PC-9 (cell line): Measurements from ENCODE around the gene MACROH2A1. TPM values are rescaled to one million over a fixed set of nuclear protein-coding genes. Genes with fewer than 3 reads are reported as not detected.

Experiments used
- BruUV-seq: library from RNA; stranded (reverse); fragments of 400-500 nt; replicated peaks from 2 replicates; lab custom pipeline; 2021; lab: Mats Ljungman, UMichigan
- CTCF ChIA-PET: fragments of 300-600 bp; sonication (Branson Sonifier 250); formaldehyde crosslinking; loops from one replicate; lab custom pipeline; 2022; ENCODE audit warnings: antibody characterized with exemption; lab: Charles Lee
- POLR2A ChIA-PET: fragments of 300-600 bp; sonication (Branson Sonifier 250); formaldehyde crosslinking; loops from one replicate; lab custom pipeline; 2022; ENCODE audit warnings: antibody characterized with exemption; ENCODE audit not compliant: unreplicated experiment; lab: Charles Lee
- DNase-seq, 2 experiments: peaks; one replicate each; pipeline versions ENCODE4 v3.0.0 to v3.0.0-alpha.2; 2015 to 2022; ENCODE audit warnings: mixed read lengths in 1 of 2
- H2AFZ ChIP-seq: fragments of 200-600 bp; sonication (generic); 2 replicates; pipeline ENCODE4 v1.8.1; 2017; ENCODE audit warnings: antibody characterized with exemption
- H3F3A ChIP-seq: fragments of 200-600 bp; sonication (generic); 2 replicates; pipeline ENCODE4 v1.8.1; 2017; ENCODE audit warnings: antibody characterized with exemption, mild to moderate bottlenecking, low read depth; ENCODE audit not compliant: insufficient read depth
- H3K27ac ChIP-seq: fragments of 200-600 bp; sonication (generic); 2 replicates; pipeline ENCODE4 v1.6.1; 2016; ENCODE audit warnings: mixed run types
- H3K27me3 ChIP-seq: fragments of 200-600 bp; sonication (generic); 2 replicates; pipeline ENCODE4 v1.6.1; 2016; ENCODE audit warnings: low read depth, mixed run types; ENCODE audit not compliant: insufficient read depth
- H3K36me3 ChIP-seq: fragments of 200-600 bp; sonication (generic); 2 replicates; pipeline ENCODE4 v1.6.1; 2016; ENCODE audit warnings: low read depth, mixed run types
- H3K4me1 ChIP-seq: fragments of 200-600 bp; sonication (generic); replicated peaks from 2 replicates; pipeline ENCODE4 v1.6.1; 2016; ENCODE audit warnings: mixed run types; ENCODE audit not compliant: insufficient read depth
- H3K4me2 ChIP-seq: fragments of 200-600 bp; sonication (generic); 2 replicates; pipeline ENCODE4 v1.6.1; 2017; ENCODE audit warnings: mixed run types
- H3K4me3 ChIP-seq: fragments of 200-600 bp; sonication (generic); 2 replicates; pipeline ENCODE4 v1.6.1; 2016; ENCODE audit warnings: mixed run types
- H3K79me2 ChIP-seq: fragments of 200-600 bp; sonication (generic); 2 replicates; pipeline ENCODE4 v1.6.1; 2017; ENCODE audit warnings: low read depth, mixed run types
- H3K9me2 ChIP-seq: fragments of 200-600 bp; sonication (generic); 2 replicates; pipeline ENCODE4 v1.8.1; 2017; ENCODE audit warnings: mild to moderate bottlenecking; ENCODE audit not compliant: insufficient read depth
- H3K9me3 ChIP-seq: fragments of 200-600 bp; sonication (generic); 2 replicates; pipeline ENCODE4 v1.8.1; 2016; ENCODE audit warnings: low read depth; ENCODE audit not compliant: insufficient read depth
- H4K20me1 ChIP-seq: fragments of 200-600 bp; sonication (generic); 2 replicates; pipeline ENCODE4 v1.8.1; 2017; ENCODE audit not compliant: insufficient read depth
- CTCF ChIP-seq: fragments of 200-600 bp; sonication (generic); conservative IDR thresholded peaks from 2 replicates; pipeline ENCODE4 v1.6.1; 2017; ENCODE audit warnings: mixed run types, antibody characterized with exemption, mild to moderate bottlenecking, moderate library complexity
- EZH2 ChIP-seq: fragments of 200-600 bp; sonication (generic); IDR thresholded peaks from 2 replicates; pipeline ENCODE4 v1.8.0; 2017; ENCODE audit warnings: antibody characterized with exemption, low read depth
- intact Hi-C: fragments of 100-400 bp; cut with micrococcal nuclease; formaldehyde crosslinking; loops from one replicate; pipeline ENCODE4 v1.10.0; 2022; ENCODE audit not compliant: unreplicated experiment
- total RNA-seq: library from RNA; stranded (reverse); gene quantifications from 2 replicates; pipeline ENCODE4 v1.2.3, GENCODE V29; 2021

Gene MACROH2A1
- total RNA-seq, 1 experiment from 2014 or later: 223 TPM

DNA sequence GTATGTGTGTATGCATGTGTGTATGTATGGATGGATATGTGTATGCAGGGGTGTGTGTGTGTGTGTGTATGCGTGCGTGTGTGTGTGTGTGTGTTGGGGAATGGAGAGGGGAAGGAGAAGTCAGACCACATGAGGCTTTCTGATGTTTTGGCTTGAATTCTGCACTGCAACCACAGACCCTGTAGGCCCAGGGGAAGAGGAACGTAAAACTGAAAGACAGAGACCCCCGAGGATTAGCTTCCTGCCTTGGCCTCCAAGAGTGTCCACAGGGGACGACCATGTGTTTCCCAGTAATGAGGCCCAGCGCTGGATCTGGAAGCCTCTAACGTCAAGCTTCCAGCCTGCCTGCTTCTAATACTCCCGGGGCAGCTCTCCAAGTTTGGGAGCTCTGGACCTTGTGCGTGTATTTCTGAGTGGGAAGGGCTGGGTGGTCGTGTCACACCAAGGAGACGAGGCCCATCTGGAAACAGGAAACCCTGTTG, 42.4 kb upstream of the MACROH2A1 start:
- Histone ChIP-seq H3K27ac (no peak overlapping the region), H3K36me3 (no peaks in the 10 kb centered on the region), H3K79me2 (no peaks in the 10 kb centered on the region), H3K4me3 (no peak overlapping the region), H3K4me1 (no peaks in the 10 kb centered on the region), H3K4me2 (no peak overlapping the region), H4K20me1 (no peaks in the 10 kb centered on the region), H3F3A (no peaks in the 10 kb centered on the region), H2AFZ (no peak overlapping the region), H3K27me3 (peaks cover 54% of the 10 kb centered on the region), H3K9me3 (no peaks in the 10 kb centered on the region), H3K9me2 (no peaks in the 10 kb centered on the region)
- DNase-seq: no peak
- ChIA-PET CTCF (no interaction called here), POLR2A (interaction anchor here (0.6 kb wide), 1 partner anchor 600 kb away, joined by 17 read pairs; no protein-coding TSS in a partner anchor)
- intact Hi-C loops: no loop called here
- no peak for TF ChIP-seq CTCF
- TF ChIP-seq EZH2: no peak
- no TSS peak for BruUV-seq

DNA sequence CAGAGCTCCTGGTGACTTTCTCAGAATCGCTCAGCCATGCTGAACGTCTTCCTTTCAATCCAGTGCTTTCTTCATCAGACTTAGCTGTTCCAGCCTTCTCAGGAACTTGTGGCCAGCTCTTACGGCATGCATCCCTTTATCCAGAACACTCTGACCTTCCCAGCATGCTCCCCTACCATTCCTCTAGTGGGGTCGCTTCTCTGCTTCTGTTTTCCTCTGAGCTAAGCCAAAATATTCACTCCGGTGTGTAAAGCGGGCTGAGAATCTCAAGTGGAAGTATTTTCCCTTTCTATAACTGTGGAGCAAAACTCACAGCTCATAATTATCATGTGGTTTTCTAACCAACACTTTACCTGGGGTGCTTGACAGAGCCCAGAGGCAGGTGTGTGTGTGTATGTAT, 41.9 kb upstream of the MACROH2A1 start:
- Histone ChIP-seq H2AFZ (no peak overlapping the region), H3K4me1 (no peaks in the 10 kb centered on the region), H3F3A (no peaks in the 10 kb centered on the region), H3K4me3 (no peak overlapping the region), H3K27me3 (peaks cover 54% of the 10 kb centered on the region), H3K27ac (no peak overlapping the region), H3K36me3 (no peaks in the 10 kb centered on the region), H3K9me2 (no peaks in the 10 kb centered on the region), H3K9me3 (no peaks in the 10 kb centered on the region), H3K4me2 (no peak overlapping the region), H4K20me1 (no peaks in the 10 kb centered on the region), H3K79me2 (no peaks in the 10 kb centered on the region)
- intact Hi-C loops: no loop called here
- DNase-seq: no peak
- ChIA-PET POLR2A (interaction anchor here (0.6 kb wide), 1 partner anchor 601 kb away, joined by 17 read pairs; no protein-coding TSS in a partner anchor), CTCF (no interaction called here)
- BruUV-seq: no TSS peak
- TF ChIP-seq CTCF (no peak), EZH2 (no peak)

DNA sequence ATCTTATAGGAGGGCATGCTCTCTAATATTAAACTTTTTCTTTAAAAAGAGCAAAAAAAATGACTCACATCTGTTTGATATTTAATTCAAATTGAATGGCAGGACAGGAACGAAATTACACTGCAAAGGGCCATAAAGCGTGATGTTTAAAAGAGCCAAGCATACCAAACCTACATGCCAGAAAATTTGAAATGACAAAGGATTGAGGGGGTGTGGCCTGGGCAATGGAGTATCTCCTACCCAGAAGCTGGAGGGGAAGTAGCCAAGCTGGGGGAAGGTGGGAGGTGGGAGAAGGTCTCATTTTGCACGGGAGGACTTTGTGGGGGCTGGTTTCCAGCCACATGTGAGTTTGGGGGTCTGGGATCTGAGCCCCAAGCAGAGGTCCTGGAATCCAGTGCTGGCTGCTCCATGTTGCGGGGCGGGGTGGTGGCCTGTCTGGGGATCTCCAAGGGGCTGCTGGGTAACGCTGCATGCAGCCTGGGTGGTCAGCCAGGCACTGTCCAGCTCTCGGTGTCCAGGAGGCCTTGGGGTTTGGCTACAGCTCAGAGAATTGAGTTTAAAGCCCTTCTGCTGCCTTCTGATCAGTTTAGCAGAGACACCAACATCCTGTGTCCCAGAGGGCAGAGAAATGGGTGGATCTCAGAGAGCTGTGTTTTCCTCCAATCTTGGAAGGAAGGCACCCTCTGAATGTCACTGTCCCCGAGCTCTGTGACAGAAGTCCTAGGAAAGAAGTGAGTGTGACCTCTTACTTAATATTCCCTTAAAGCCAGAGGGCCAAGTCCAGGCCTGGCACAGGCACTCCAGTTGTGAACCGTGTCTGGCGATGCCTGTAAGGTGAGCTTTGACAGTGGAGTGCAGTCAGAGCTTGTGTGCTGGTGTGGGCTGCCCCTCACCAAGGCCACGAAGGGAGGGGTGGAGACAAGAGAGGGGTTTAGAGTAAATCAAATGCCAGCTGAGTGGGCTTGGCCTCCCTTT, 40.5 kb upstream of the MACROH2A1 start:
- BruUV-seq: no TSS peak
- Histone ChIP-seq H3K4me3 (no peak overlapping the region), H3K36me3 (no peaks in the 10 kb centered on the region), H3K9me2 (no peaks in the 10 kb centered on the region), H3K79me2 (no peaks in the 10 kb centered on the region), H3K27me3 (peaks cover 54% of the 10 kb centered on the region), H3K4me2 (no peak overlapping the region), H2AFZ (no peak overlapping the region), H3K27ac (no peak overlapping the region), H3K4me1 (no peaks in the 10 kb centered on the region), H4K20me1 (no peaks in the 10 kb centered on the region), H3F3A (no peaks in the 10 kb centered on the region), H3K9me3 (no peaks in the 10 kb centered on the region)
- TF ChIP-seq CTCF: no peak
- no peak for TF ChIP-seq EZH2
- intact Hi-C loops: no loop called here
- CTCF ChIA-PET: no interaction called here
- POLR2A ChIA-PET: no interaction called here
- no peak for DNase-seq
